ENCODE data around the gene GPC6.

The GPC6 gene

GRCh38 chr13:94218951-94219350 lies 992.3 kb downstream of the GPC6 start:
- DNase-seq (ENCODE audit: low read depth) = no peak
- TF ChIP-seq, protein P1, sequence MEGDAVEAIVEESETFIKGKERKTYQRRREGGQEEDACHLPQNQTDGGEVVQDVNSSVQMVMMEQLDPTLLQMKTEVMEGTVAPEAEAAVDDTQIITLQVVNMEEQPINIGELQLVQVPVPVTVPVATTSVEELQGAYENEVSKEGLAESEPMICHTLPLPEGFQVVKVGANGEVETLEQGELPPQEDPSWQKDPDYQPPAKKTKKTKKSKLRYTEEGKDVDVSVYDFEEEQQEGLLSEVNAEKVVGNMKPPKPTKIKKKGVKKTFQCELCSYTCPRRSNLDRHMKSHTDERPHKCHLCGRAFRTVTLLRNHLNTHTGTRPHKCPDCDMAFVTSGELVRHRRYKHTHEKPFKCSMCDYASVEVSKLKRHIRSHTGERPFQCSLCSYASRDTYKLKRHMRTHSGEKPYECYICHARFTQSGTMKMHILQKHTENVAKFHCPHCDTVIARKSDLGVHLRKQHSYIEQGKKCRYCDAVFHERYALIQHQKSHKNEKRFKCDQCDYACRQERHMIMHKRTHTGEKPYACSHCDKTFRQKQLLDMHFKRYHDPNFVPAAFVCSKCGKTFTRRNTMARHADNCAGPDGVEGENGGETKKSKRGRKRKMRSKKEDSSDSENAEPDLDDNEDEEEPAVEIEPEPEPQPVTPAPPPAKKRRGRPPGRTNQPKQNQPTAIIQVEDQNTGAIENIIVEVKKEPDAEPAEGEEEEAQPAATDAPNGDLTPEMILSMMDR (IDR thresholded peaks at IDR 0.05; ENCODE audit: low read depth, low read length, missing control alignments) = no peak

DNA sequence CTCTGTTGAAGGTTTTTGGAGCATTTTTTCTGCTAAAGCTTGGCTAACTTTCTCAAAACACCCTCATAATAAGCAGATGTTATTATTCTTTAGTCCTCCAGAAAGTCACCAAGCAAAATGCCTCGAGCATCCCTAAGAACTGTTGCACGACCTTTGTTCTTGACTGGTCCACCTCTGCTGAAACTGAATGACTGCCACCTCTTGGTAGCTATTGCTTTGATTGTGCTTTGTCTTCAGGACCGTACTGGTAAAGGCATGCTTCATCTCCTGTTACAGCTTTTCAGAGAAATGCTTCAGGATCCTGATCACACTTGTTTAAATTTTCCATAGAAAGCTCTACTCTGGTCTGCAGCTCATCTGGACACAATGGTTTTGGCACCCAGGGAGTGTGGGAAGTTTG lies 998.1 kb downstream of the GPC6 start:
- DNase-seq (ENCODE audit: low read depth) = no peak
- TF ChIP-seq, protein P1 (IDR thresholded peaks at IDR 0.05; ENCODE audit: low read depth, low read length, missing control alignments) = no peak

More at GRCh38 chr13:94218951-94219350, 992.3 kb downstream of the GPC6 start:
- no peak overlapping the region for H3K4me3 ChIP-seq (ENCODE audit: low read depth, low read length)

DNA sequence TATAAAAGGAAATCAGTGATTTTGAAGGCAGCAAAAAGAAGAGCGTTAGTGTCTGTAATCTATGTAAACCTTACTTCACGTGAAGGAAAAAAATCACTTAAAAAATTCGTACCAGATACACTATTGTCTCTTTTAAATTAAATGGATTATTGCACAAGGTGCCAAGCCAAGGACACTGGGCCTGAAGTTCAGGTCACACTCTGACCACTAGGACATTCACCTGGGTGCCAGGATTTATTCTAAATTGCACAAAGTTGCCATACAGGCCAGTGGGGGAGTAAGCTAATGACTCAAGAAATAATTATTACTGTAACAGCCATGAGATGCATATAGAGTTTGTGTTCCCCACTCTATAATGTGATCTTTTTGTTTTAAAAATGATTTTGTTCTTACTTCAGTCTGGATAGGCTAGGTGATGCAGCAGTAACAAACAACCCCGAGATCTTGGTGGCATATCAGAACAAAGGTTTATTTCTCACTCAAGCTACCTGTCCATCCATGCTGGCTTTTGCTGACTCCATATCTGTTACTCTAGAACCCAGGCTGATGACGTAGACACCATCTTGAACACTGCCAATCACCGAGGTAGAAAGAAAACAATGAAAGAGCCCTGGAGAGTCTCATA lies 1000.8 kb downstream of the GPC6 start:
- no peak overlapping the region for H3K4me3 ChIP-seq (ENCODE audit: low read depth, low read length)
- no peak for DNase-seq (ENCODE audit: low read depth)
- TF ChIP-seq, protein P1 (IDR thresholded peaks at IDR 0.05; ENCODE audit: low read depth, low read length, missing control alignments) = no peak

More for the DNA sequence above, 998.1 kb downstream of the GPC6 start:
- H3K4me3 ChIP-seq (ENCODE audit: low read depth, low read length) = no peak overlapping the region

DNA sequence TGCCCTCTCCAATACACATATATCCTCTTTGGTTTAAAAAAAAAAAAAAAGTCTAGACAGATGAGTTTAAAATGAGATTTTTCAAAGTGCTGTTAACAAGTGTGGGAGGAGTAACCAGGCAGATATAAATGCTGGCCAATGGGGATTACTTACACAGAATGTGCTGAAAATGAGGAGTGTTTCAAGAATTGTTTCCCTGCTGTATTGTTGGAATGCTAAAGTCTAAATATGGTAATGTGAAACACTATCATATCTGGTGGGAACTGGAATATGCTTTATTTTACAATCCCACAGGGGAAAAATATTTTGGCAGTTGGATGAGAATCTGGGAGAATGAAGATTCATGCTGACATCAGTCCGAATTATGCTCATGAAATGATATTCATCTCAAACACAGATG lies 1002.2 kb downstream of the GPC6 start:
- no peak overlapping the region for H3K4me3 ChIP-seq (ENCODE audit: low read depth, low read length)
- TF ChIP-seq, protein P1 (IDR thresholded peaks at IDR 0.05; ENCODE audit: low read depth, low read length, missing control alignments) = no peak
- DNase-seq (ENCODE audit: low read depth) = no peak

DNA sequence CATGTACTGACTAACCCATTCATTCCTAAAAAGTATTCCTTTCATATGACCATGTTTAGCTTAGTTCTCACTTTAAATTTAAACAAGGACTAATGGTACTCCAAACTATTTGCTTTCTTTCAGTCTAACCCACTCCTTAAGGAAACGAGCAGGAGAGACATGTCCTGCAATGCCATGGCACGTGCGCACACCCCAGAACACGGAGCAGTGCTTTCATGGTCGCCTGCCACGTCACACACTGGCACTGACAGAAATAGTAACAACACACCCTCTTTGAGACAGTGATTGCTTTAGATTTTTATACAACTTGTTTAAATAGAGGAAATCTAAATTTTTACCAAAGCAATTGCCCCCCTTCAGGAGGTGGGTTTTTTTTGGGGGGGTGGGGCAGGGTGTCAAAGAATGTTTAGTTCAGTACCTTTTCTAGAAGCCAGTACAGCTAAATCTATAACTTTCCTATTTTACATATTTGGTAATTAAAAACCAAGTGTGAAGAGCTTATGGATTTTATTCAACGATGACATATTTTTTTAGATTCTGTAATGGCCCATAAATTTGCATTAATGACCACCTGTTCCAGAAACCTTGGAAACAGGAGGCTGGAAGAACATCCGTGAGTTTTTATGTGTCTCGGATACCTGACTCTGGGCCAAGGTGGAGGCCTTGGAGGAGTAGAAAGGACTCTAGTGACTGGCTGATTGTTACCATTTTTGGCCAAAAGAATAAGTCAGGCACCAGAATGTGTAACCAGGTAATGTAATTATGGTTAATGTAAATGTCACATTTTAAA lies 1005.7 kb downstream of the GPC6 start:
- H3K4me3 ChIP-seq (ENCODE audit: low read depth, low read length) = no peak overlapping the region
- TF ChIP-seq, protein P1 (IDR thresholded peaks at IDR 0.05; ENCODE audit: low read depth, low read length, missing control alignments) = no peak

DNA sequence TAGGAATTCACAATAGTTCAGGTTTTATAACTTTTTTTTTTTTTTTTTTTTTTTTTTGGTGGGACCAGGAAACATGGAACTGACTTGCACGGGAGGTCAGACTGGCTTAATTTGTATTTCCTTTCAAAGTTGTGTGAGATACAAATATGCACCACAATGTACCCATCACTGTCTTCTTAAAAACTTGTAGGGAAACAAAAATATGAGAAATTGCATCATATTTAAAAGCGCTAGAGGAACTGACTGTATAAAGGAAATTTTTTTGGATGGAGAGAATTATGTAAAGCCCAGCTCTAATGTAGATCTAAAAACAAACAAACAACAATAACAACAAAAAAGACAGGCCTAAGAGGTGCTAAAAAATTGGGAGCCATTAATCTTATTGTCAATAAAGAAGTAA lies 1006.3 kb downstream of the GPC6 start:
- no peak for DNase-seq (ENCODE audit: low read depth)

More for the DNA sequence above, 1005.7 kb downstream of the GPC6 start:
- no peak for DNase-seq (ENCODE audit: low read depth)

More for the DNA sequence above, 1006.3 kb downstream of the GPC6 start:
- TF ChIP-seq, protein P1 (IDR thresholded peaks at IDR 0.05; ENCODE audit: low read depth, low read length, missing control alignments) = no peak
- H3K4me3 ChIP-seq (ENCODE audit: low read depth, low read length) = no peak overlapping the region

Measured in GM12864 (cell line).